Astrocyte of the cerebellum (primary cell): ENCODE measurements around the gene TSKS.
A peak's percentile ranks its signal among the peaks of the same experiment; 100 is the strongest.

Source experiments
- DNase-seq: peaks from one replicate; pipeline ENCODE4 v3.0.0-alpha.2; 2011; ENCODE audit warnings: low read depth
- H3K4me3 ChIP-seq: 2 replicates; pipeline ENCODE4 v1.5.1; 2011; ENCODE audit warnings: mild to moderate bottlenecking, low read depth, low read length, moderate library complexity
- in situ Hi-C: cut with HindIII; loops from 2 replicates; pipeline ENCODE4 v1.10.0; 2017; ENCODE audit warnings: low sequenced_read_pairs
- TF ChIP-seq, protein P1 (sequence below): IDR thresholded peaks from 2 replicates; pipeline ENCODE4 v1.5.1; 2012; ENCODE audit warnings: low read length, low read depth, moderate library complexity, mild to moderate bottlenecking; ENCODE audit errors: missing control alignments

TSKS gene

DNA sequence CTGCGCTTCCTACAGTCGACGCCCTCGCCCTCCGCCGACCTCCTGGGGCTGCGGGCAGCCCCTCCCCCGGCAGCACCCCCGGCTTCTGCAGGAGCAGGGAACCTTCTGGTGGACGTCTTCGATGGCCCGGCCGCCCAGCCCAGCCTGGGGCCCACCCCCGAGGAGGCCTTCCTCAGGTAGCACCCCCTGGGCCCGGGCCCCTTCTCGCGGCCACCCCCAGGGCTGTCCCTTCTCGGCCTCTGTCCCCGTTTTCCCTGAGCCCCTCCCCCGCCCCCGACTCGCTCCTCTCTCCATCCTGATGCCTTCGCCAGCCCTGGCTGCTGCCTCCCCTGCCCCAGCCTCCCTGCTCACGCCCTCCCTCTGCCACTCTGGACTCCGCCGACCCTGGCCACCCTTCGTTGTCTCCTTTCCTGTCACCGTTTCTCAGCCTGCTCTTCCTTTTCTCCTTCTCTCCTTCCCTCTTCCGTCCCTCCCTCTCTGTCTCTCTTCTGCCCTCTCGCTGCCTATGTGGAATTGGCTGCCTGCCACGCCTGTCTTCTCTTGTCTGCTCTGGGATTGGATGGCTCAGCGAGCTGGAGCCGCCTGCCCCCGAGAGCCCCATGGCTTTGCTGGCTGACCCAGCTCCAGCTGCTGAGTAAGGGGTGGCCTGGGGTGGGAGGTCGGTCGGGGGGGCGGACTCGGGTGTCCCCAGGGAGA lies 39.0 kb upstream of the TSKS start:
- TF ChIP-seq, protein P1, sequence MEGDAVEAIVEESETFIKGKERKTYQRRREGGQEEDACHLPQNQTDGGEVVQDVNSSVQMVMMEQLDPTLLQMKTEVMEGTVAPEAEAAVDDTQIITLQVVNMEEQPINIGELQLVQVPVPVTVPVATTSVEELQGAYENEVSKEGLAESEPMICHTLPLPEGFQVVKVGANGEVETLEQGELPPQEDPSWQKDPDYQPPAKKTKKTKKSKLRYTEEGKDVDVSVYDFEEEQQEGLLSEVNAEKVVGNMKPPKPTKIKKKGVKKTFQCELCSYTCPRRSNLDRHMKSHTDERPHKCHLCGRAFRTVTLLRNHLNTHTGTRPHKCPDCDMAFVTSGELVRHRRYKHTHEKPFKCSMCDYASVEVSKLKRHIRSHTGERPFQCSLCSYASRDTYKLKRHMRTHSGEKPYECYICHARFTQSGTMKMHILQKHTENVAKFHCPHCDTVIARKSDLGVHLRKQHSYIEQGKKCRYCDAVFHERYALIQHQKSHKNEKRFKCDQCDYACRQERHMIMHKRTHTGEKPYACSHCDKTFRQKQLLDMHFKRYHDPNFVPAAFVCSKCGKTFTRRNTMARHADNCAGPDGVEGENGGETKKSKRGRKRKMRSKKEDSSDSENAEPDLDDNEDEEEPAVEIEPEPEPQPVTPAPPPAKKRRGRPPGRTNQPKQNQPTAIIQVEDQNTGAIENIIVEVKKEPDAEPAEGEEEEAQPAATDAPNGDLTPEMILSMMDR, result peak; percentile 20
- H3K4me3 ChIP-seq, result peak overlapping the region; percentile 36
- in situ Hi-C loops, result no loop called here
- DNase-seq, result peak; percentile 66

DNA sequence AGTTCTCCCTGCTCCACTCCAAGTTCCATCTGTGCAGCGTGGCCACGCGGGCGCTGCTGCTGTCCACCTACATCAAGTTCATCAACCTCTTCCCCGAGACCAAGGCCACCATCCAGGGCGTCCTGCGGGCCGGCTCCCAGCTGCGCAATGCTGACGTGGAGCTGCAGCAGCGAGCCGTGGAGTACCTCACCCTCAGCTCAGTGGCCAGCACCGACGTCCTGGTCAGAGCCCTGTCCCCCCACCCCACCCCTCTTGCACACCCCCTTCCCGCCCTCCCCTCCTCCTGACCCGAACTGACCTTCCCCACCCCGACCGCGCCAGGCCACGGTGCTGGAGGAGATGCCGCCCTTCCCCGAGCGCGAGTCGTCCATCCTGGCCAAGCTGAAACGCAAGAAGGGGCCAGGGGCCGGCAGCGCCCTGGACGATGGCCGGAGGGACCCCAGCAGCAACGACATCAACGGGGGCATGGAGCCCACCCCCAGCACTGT lies 38.3 kb upstream of the TSKS start:
- in situ Hi-C loops, result no loop called here
- peak overlapping the region; percentile 36 for H3K4me3 ChIP-seq

DNA sequence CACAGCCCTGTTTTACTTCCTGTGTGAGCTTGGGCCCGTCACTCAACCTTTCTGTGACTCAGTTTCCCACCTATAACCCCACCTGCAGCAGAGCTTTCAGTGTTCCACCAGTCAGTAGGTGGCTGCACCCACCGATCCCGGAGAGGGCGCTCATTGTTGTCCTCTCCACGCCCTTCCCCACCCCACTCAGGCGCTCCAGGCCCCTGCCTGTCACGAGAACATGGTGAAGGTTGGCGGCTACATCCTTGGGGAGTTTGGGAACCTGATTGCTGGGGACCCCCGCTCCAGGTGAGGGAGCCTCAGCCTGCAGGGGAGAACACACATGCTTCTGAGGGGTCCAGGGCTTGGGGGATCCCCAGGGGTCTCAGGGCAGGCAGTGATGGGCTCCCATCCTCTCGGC lies 37.7 kb upstream of the TSKS start:
- no peak overlapping the region for H3K4me3 ChIP-seq
- TF ChIP-seq, protein P1, result no peak
- in situ Hi-C loops, result no loop called here
- DNase-seq, result no peak

More for the DNA sequence above, 38.3 kb upstream of the TSKS start:
- TF ChIP-seq, protein P1, result no peak
- DNase-seq, result no peak

DNA sequence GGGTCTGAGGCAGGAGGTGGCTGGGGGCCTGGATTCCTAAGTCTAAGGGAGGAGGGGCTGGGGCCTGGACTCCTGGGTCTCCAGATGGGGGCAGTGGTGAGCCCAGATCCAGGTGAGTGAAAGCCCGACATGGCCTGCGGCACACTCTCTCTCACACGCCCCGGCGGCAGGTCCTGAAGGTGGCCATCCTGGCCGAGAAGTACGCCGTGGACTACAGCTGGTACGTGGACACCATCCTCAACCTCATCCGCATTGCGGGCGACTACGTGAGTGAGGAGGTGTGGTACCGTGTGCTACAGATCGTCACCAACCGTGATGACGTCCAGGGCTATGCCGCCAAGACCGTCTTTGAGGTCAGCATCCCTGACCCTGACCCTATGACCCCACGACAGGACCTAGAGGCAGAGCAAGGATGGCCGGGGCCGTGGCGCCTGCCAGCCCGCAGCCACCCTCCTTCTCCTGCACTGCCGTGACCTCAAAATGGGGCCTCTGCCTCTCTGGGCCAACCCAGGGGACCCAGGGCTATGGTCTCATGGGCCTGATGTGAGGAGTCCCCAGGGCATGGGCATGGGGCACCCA lies 36.8 kb upstream of the TSKS start:
- no peak overlapping the region for H3K4me3 ChIP-seq
- TF ChIP-seq, protein P1, result peak; percentile 17
- in situ Hi-C loops, result no loop called here
- DNase-seq, result no peak

DNA sequence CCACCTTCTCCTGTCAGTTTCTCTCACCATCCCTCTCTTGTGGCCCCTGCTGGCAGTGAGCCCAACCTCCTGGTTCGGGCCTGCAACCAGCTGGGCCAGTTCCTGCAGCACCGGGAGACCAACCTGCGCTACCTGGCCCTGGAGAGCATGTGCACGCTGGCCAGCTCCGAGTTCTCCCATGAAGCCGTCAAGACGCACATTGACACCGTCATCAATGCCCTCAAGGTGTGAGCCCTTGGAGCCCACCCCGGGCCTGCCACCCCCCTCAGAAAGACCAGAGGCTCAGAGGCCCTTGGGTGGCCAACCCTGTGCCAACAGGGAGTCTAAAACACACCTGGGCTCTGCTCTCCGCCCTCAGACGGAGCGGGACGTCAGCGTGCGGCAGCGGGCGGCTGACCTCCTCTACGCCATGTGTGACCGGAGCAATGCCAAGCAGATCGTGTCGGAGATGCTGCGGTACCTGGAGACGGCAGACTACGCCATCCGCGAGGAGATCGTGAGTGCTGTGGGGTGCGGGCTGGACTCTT lies 36.2 kb upstream of the TSKS start:
- no peak for DNase-seq
- TF ChIP-seq, protein P1, result no peak
- in situ Hi-C loops, result no loop called here
- no peak overlapping the region for H3K4me3 ChIP-seq

DNA sequence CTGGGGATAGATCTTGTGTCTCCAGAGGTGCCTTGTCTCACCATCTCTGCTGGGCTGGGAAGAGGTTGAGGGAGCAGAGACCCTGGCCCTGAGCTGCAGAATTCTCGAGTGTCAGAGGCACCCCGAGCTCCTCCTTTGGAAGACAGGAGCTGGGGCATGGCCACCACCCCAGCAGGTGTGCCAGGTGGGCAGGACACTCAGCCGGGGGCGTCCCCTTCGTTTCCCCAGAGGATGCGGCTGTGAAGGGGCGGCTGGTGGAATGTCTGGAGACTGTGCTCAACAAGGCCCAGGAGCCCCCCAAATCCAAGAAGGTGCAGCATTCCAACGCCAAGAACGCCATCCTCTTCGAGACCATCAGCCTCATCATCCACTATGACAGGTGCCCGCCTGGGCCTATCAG lies 35.5 kb upstream of the TSKS start:
- DNase-seq, result no peak
- TF ChIP-seq, protein P1, result no peak
- in situ Hi-C loops, result no loop called here
- H3K4me3 ChIP-seq, result no peak overlapping the region
